HG03064 (cell line): ENCODE data around the gene FANCE.
"Not testable (repeated sequence)": the region's sequence is repeated elsewhere in the genome, so short reads cannot be mapped to it uniquely, and the experiment has no call there.

Experiments
- ATAC-seq: cut with Tn5 transposase; IDR thresholded peaks from one replicate; pipeline ENCODE4 v1.9.1; 2021; ENCODE audit warnings: low read depth; ENCODE audit not compliant: unreplicated experiment

The FANCE gene

GRCh38 chr6:35496036-35496840, 44.1 kb downstream of the FANCE start:
- ATAC-seq = no peak

GRCh38 chr6:35496841-35497570, 44.9 kb downstream of the FANCE start, which contains the start of gene TEAD3:
TEAD3 (minus strand) TSS chr6:35497079.
- no peak for ATAC-seq

- ATAC-seq = no peak
These were observed 45.7 kb downstream of the FANCE start for GRCh38 chr6:35497571-35498421.

- ATAC-seq = no peak
These were observed 46.4 kb downstream of the FANCE start for GRCh38 chr6:35498422-35499067.

GRCh38 chr6:35499372-35499771, 47.2 kb downstream of the FANCE start:
- no peak for ATAC-seq

GRCh38 chr6:35500782-35501181, 48.6 kb downstream of the FANCE start:
- ATAC-seq = no peak

- no peak for ATAC-seq
These were observed 49.6 kb downstream of the FANCE start for GRCh38 chr6:35501784-35502183.

- no peak for ATAC-seq
These were observed 51.4 kb downstream of the FANCE start for GRCh38 chr6:35503534-35503933.

GRCh38 chr6:35505999-35506412, 53.9 kb downstream of the FANCE start:
- no peak for ATAC-seq

GRCh38 chr6:35506536-35506935, 54.4 kb downstream of the FANCE start:
- no peak for ATAC-seq

- no peak for ATAC-seq
These were observed 55.1 kb downstream of the FANCE start for GRCh38 chr6:35507221-35507620.

- ATAC-seq = no peak
These were observed 55.9 kb downstream of the FANCE start for GRCh38 chr6:35508027-35508426.

- ATAC-seq = no peak
These were observed 56.4 kb downstream of the FANCE start for GRCh38 chr6:35508542-35508941.

- no peak for ATAC-seq
These were observed 58.9 kb downstream of the FANCE start for GRCh38 chr6:35510916-35511561.

GRCh38 chr6:35511562-35511941, 59.4 kb downstream of the FANCE start:
- ATAC-seq = no peak

- no peak for ATAC-seq
These were observed 59.9 kb downstream of the FANCE start for GRCh38 chr6:35512006-35512405.

GRCh38 chr6:35512740-35513139, 60.6 kb downstream of the FANCE start, which contains the start of gene TULP1:
TULP1 (minus strand) TSS chr6:35512896; CDS start chr6:35512858, 38 bp downstream.
- ATAC-seq = no peak

GRCh38 chr6:35514587-35514986, 62.4 kb downstream of the FANCE start:
- no peak for ATAC-seq

GRCh38 chr6:35515939-35516338, 63.8 kb downstream of the FANCE start:
- not testable (repeated sequence) for ATAC-seq
